HG02938 (cell line): ENCODE results near the gene PCDH7.

ENCODE experiments used
- ATAC-seq: cut with Tn5 transposase; IDR thresholded peaks from one replicate; pipeline ENCODE4 v1.9.1; 2021; ENCODE audit warnings: mild to moderate bottlenecking, moderate library complexity; ENCODE audit not compliant: unreplicated experiment

PCDH7 gene

GRCh38 chr4:30726090-30726675, 6.0 kb downstream of the PCDH7 start:
- ATAC-seq, result no peak

GRCh38 chr4:30727409-30727808, 7.2 kb downstream of the PCDH7 start:
- no peak for ATAC-seq

- ATAC-seq, result no peak
These were observed 8.1 kb downstream of the PCDH7 start for GRCh38 chr4:30728311-30728710.

- no peak for ATAC-seq
These were observed 23.7 kb downstream of the PCDH7 start for GRCh38 chr4:30743897-30744296.

GRCh38 chr4:30744386-30744785, 24.2 kb downstream of the PCDH7 start:
- ATAC-seq, result no peak

- ATAC-seq, result no peak
These were observed 24.9 kb downstream of the PCDH7 start for GRCh38 chr4:30744957-30745640.

GRCh38 chr4:30746735-30747134, 26.6 kb downstream of the PCDH7 start:
- no peak for ATAC-seq

- no peak for ATAC-seq
These were observed 33.1 kb downstream of the PCDH7 start for GRCh38 chr4:30753316-30753715.

- no peak for ATAC-seq
These were observed 33.9 kb downstream of the PCDH7 start for GRCh38 chr4:30754021-30754420.

GRCh38 chr4:30755346-30755745, 35.2 kb downstream of the PCDH7 start:
- no peak for ATAC-seq

- ATAC-seq, result no peak
These were observed 36.4 kb downstream of the PCDH7 start for GRCh38 chr4:30756553-30756952.

- no peak for ATAC-seq
These were observed 37.2 kb downstream of the PCDH7 start for GRCh38 chr4:30757357-30757756.

GRCh38 chr4:30760551-30760950, 40.4 kb downstream of the PCDH7 start:
- no peak for ATAC-seq

- no peak for ATAC-seq
These were observed 43.2 kb downstream of the PCDH7 start for GRCh38 chr4:30763321-30763727.

GRCh38 chr4:30765022-30765421, 44.9 kb downstream of the PCDH7 start:
- ATAC-seq, result no peak

GRCh38 chr4:30767147-30767845, 47.1 kb downstream of the PCDH7 start:
- no peak for ATAC-seq

- no peak for ATAC-seq
These were observed 48.1 kb downstream of the PCDH7 start for GRCh38 chr4:30768277-30768676.

GRCh38 chr4:30769093-30769492, 48.9 kb downstream of the PCDH7 start:
- ATAC-seq, result no peak

GRCh38 chr4:30770049-30770549, 49.9 kb downstream of the PCDH7 start:
- no peak for ATAC-seq

- ATAC-seq, result no peak
These were observed 50.6 kb downstream of the PCDH7 start for GRCh38 chr4:30770812-30771211.

- ATAC-seq, result no peak
These were observed 56.3 kb downstream of the PCDH7 start for GRCh38 chr4:30776451-30776850.

- ATAC-seq, result no peak
These were observed 56.8 kb downstream of the PCDH7 start for GRCh38 chr4:30776921-30777415.
